Mammary epithelial cell (primary cell): ENCODE data around the gene NDUFB2.

ENCODE experiments used
- CTCF ChIP-seq, 2 donors: IDR thresholded peaks in 1 of 2; conservative IDR thresholded peaks in 1 of 2; 2 replicates each; pipeline ENCODE4 v1.5.1; 2011 to 2012; ENCODE audit warnings: inconsistent platforms in 2 of 2, low read length in 2 of 2, mild to moderate bottlenecking in 2 of 2, control low read depth in 1 of 2, low read depth in 1 of 2; ENCODE audit not compliant: insufficient read depth in 1 of 2; ENCODE audit errors: extremely low read depth in 1 of 2
- EZH2 ChIP-seq: IDR thresholded peaks from 2 replicates; pipeline ENCODE4 v1.6.1; 2012; ENCODE audit warnings: low read length, inconsistent platforms, borderline replicate concordance

DNA sequence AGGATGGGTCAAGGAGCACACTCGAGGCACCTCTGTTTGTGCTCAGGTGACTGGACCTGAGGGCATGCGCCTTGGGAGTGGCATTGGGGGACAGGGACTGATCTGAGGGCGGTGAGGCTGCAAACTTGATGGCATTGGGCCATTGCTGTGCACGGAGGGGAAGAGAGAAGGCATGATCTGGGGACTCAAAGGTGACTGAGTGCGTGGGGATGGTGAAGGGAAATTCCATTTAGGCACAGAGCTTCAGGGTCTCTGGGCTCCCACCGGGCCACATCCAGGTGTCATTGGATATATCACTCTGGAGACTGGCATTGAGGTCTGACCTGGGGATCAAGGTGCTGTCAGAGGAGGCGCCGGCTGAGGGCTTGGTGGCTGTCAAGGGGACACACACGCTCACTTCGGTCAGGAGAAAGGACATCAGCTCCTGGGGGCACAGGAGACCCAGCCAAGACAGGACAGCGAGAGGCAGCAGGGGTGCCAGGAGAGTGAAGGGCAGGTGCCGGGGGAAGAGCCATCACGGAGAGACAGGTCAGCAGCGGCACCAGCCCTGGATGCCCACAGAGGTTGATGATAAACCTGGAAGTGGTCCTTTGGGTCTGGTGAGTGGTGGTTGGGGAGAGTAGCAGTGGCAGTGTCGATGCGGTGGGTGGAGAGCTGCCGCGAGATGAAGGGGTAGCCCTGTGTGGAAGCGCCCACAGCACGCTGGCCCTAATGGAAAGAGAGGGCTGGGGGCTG lies 18.3 kb upstream of the NDUFB2 start:
- TF ChIP-seq CTCF (conservative IDR thresholded peaks at IDR 0.05 in 1 of 2, IDR thresholded peaks at IDR 0.05 in 1 of 2; ENCODE audit: extremely low read depth in 1 of 2, insufficient read depth in 1 of 2, low read depth in 1 of 2, low read length in 2 of 2) (no peak), EZH2 (no peak)
